KMS-11 (cell line): Measurements from ENCODE around the gene NELL1.

ENCODE experiments used
- H2AFZ ChIP-seq: fragments of 200-600 bp; sonication (generic); 2 replicates; pipeline ENCODE4 v1.6.1; 2016; ENCODE audit warnings: antibody characterized with exemption, mixed run types, low read depth
- H3K27ac ChIP-seq: fragments of 200-600 bp; sonication (generic); 2 replicates; pipeline ENCODE4 v1.6.1; 2016; ENCODE audit warnings: mild to moderate bottlenecking, mixed run types
- H3K27me3 ChIP-seq: fragments of 200-600 bp; sonication (generic); 2 replicates; pipeline ENCODE4 v1.6.1; 2017; ENCODE audit warnings: mild to moderate bottlenecking, low read depth, mixed run types, moderate library complexity; ENCODE audit not compliant: insufficient read depth
- H3K36me3 ChIP-seq: fragments of 200-600 bp; sonication (generic); 2 replicates; pipeline ENCODE4 v1.6.1; 2017; ENCODE audit warnings: mild to moderate bottlenecking, mixed run types; ENCODE audit not compliant: insufficient read depth
- H3K4me1 ChIP-seq: fragments of 200-600 bp; sonication (generic); 2 replicates; pipeline ENCODE4 v1.6.1; 2016; ENCODE audit warnings: mild to moderate bottlenecking, low read depth, mixed run types; ENCODE audit not compliant: poor library complexity, severe bottlenecking
- H3K4me2 ChIP-seq: fragments of 200-600 bp; sonication (generic); 2 replicates; pipeline ENCODE4 v1.7.0; 2016; ENCODE audit warnings: mild to moderate bottlenecking, mixed run types
- H3K4me3 ChIP-seq: fragments of 200-600 bp; sonication (generic); IDR thresholded peaks from 2 replicates; pipeline ENCODE4 v1.6.1; 2017; ENCODE audit warnings: low read depth, low read length, mixed read lengths; ENCODE audit not compliant: insufficient read depth
- H3K79me2 ChIP-seq: fragments of 200-600 bp; sonication (generic); 2 replicates; pipeline ENCODE4 v1.6.1; 2016; ENCODE audit warnings: low read depth, mixed run types; ENCODE audit not compliant: insufficient read depth
- H3K9ac ChIP-seq: fragments of 200-600 bp; sonication (generic); 2 replicates; pipeline ENCODE4 v1.6.1; 2016; ENCODE audit warnings: mild to moderate bottlenecking, mixed run types
- H4K20me1 ChIP-seq: fragments of 200-600 bp; sonication (generic); 2 replicates; pipeline ENCODE4 v1.6.1; 2016; ENCODE audit warnings: mild to moderate bottlenecking, mixed run types; ENCODE audit not compliant: insufficient read depth
- CTCF ChIP-seq: fragments of 200-600 bp; sonication (generic); conservative IDR thresholded peaks from 2 replicates; pipeline ENCODE4 v1.6.1; 2017; ENCODE audit warnings: low read depth, mild to moderate bottlenecking, antibody characterized with exemption, low read length, moderate library complexity, mixed read lengths

Gene NELL1

GRCh38 chr11:21534288-21534687 lies 864.9 kb downstream of the NELL1 start:
- Histone ChIP-seq H3K79me2 (no peaks in the 10 kb centered on the region), H3K27me3 (no peaks in the 10 kb centered on the region), H3K36me3 (no peaks in the 10 kb centered on the region), H3K4me2 (no peak overlapping the region), H4K20me1 (no peaks in the 10 kb centered on the region), H3K9ac (no peak overlapping the region), H3K27ac (no peak overlapping the region), H2AFZ (no peak overlapping the region), H3K4me3 (no peak overlapping the region), H3K4me1 (no peaks in the 10 kb centered on the region)
- no peak for TF ChIP-seq CTCF

GRCh38 chr11:21537980-21538379 lies 868.6 kb downstream of the NELL1 start:
- Histone ChIP-seq H3K4me1 (no peaks in the 10 kb centered on the region), H3K27me3 (no peaks in the 10 kb centered on the region), H3K36me3 (no peaks in the 10 kb centered on the region)

GRCh38 chr11:21541187-21541751 lies 871.9 kb downstream of the NELL1 start:
- H3K9ac ChIP-seq, result no peak overlapping the region
- no peak overlapping the region for H3K27ac ChIP-seq
- no peaks in the 10 kb centered on the region for H3K27me3 ChIP-seq
- H3K4me2 ChIP-seq, result no peak overlapping the region
- no peaks in the 10 kb centered on the region for H3K79me2 ChIP-seq
- H3K4me1 ChIP-seq, result peaks cover 4% of the 10 kb centered on the region
- no peak overlapping the region for H2AFZ ChIP-seq
- H4K20me1 ChIP-seq, result no peaks in the 10 kb centered on the region
- H3K4me3 ChIP-seq, result no peak overlapping the region
- no peaks in the 10 kb centered on the region for H3K36me3 ChIP-seq
- TF ChIP-seq CTCF, result no peak

More at GRCh38 chr11:21537980-21538379, 868.6 kb downstream of the NELL1 start:
- no peak for TF ChIP-seq CTCF
- Histone ChIP-seq H3K4me2 (no peak overlapping the region), H3K27ac (no peak overlapping the region), H3K9ac (no peak overlapping the region), H2AFZ (no peak overlapping the region), H4K20me1 (no peaks in the 10 kb centered on the region), H3K79me2 (no peaks in the 10 kb centered on the region), H3K4me3 (no peak overlapping the region)

GRCh38 chr11:21543901-21544300 lies 874.5 kb downstream of the NELL1 start:
- Histone ChIP-seq H3K4me2 (no peak overlapping the region), H3K27ac (no peak overlapping the region), H3K36me3 (no peaks in the 10 kb centered on the region), H3K9ac (no peak overlapping the region), H3K27me3 (no peaks in the 10 kb centered on the region), H3K4me1 (peaks cover 4% of the 10 kb centered on the region), H2AFZ (no peak overlapping the region), H3K79me2 (no peaks in the 10 kb centered on the region), H4K20me1 (no peaks in the 10 kb centered on the region), H3K4me3 (no peak overlapping the region)
- TF ChIP-seq CTCF, result no peak
